Liver (tissue), 3 donors: Measurements from ENCODE around the gene ERC2.

Source experiments
- RXRA ChIP-seq, 2 donors: IDR thresholded peaks; 2 replicates each; pipeline ENCODE4 v1.6.1; 2017 to 2018; ENCODE audit warnings: antibody characterized with exemption in 2 of 2, mild to moderate bottlenecking in 1 of 2
- SP1 ChIP-seq: IDR thresholded peaks from 2 replicates; pipeline ENCODE4 v1.6.1; 2018; ENCODE audit warnings: antibody characterized with exemption, mild to moderate bottlenecking
- TAF1 ChIP-seq: conservative IDR thresholded peaks from 2 replicates; pipeline ENCODE4 v1.6.1; 2016; ENCODE audit warnings: antibody characterized with exemption, mild to moderate bottlenecking
- TF ChIP-seq, protein P1 (sequence below): fragments of 150-350 bp; IDR thresholded peaks from 2 replicates; pipeline ENCODE4 v1.5.1; 2017; ENCODE audit warnings: improper control_type of control experiment, low read depth, low read length; ENCODE audit not compliant: missing input control
- TF ChIP-seq, protein P2 (sequence below): IDR thresholded peaks from 2 replicates; pipeline ENCODE4 v1.6.1; 2016; ENCODE audit warnings: antibody characterized with exemption, mild to moderate bottlenecking
- TF ChIP-seq, protein P3 (sequence below): IDR thresholded peaks from 2 replicates; pipeline ENCODE4 v1.6.1; 2016; ENCODE audit warnings: antibody characterized with exemption
- donor health status: healthy.
- donor health status: healthy.

DNA sequence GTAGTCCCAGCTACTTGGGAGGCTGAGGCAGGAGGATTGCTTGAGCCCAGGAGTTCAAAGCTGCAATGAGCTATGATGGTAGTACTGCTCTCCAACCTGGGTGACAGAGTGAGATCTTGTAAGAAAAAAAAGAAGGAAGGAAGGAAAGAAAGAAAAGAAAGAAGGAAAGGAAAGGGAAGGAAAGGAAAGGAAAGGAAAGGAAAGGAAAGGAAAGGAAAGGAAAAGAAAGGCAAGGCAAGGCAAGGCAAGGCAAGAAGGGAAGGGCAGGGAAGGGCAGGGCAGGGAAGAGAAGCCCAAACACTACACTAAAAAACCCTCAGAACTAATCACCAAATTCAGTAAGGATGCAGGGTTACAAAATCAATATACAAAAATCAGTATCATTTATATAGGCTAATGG lies 341.6 kb downstream of the ERC2 start:
- TF ChIP-seq, protein P1, sequence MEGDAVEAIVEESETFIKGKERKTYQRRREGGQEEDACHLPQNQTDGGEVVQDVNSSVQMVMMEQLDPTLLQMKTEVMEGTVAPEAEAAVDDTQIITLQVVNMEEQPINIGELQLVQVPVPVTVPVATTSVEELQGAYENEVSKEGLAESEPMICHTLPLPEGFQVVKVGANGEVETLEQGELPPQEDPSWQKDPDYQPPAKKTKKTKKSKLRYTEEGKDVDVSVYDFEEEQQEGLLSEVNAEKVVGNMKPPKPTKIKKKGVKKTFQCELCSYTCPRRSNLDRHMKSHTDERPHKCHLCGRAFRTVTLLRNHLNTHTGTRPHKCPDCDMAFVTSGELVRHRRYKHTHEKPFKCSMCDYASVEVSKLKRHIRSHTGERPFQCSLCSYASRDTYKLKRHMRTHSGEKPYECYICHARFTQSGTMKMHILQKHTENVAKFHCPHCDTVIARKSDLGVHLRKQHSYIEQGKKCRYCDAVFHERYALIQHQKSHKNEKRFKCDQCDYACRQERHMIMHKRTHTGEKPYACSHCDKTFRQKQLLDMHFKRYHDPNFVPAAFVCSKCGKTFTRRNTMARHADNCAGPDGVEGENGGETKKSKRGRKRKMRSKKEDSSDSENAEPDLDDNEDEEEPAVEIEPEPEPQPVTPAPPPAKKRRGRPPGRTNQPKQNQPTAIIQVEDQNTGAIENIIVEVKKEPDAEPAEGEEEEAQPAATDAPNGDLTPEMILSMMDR = no peak
- TF ChIP-seq SP1 (no peak), TAF1 (no peak), RXRA (IDR thresholded peaks at IDR 0.05) (no peak)
- TF ChIP-seq, protein P2, sequence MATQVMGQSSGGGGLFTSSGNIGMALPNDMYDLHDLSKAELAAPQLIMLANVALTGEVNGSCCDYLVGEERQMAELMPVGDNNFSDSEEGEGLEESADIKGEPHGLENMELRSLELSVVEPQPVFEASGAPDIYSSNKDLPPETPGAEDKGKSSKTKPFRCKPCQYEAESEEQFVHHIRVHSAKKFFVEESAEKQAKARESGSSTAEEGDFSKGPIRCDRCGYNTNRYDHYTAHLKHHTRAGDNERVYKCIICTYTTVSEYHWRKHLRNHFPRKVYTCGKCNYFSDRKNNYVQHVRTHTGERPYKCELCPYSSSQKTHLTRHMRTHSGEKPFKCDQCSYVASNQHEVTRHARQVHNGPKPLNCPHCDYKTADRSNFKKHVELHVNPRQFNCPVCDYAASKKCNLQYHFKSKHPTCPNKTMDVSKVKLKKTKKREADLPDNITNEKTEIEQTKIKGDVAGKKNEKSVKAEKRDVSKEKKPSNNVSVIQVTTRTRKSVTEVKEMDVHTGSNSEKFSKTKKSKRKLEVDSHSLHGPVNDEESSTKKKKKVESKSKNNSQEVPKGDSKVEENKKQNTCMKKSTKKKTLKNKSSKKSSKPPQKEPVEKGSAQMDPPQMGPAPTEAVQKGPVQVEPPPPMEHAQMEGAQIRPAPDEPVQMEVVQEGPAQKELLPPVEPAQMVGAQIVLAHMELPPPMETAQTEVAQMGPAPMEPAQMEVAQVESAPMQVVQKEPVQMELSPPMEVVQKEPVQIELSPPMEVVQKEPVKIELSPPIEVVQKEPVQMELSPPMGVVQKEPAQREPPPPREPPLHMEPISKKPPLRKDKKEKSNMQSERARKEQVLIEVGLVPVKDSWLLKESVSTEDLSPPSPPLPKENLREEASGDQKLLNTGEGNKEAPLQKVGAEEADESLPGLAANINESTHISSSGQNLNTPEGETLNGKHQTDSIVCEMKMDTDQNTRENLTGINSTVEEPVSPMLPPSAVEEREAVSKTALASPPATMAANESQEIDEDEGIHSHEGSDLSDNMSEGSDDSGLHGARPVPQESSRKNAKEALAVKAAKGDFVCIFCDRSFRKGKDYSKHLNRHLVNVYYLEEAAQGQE = no peak
- TF ChIP-seq, protein P3, sequence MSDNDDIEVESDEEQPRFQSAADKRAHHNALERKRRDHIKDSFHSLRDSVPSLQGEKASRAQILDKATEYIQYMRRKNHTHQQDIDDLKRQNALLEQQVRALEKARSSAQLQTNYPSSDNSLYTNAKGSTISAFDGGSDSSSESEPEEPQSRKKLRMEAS = no peak
